T-helper 17 cell (primary cell): ENCODE results near the gene DHX16. TPM values are rescaled to one million over a fixed set of nuclear protein-coding genes. Genes with fewer than 3 reads are reported as not detected.

Source experiments
- ATAC-seq: fragments of 150-1000 bp; cut with Tn5 transposase; 2 replicates; pipeline ENCODE4 v1.10.0; 2021; ENCODE audit warnings: mild to moderate bottlenecking, moderate library complexity
- DNase-seq, 3 donors: peaks; one replicate each; pipeline versions ENCODE4 v3.0.0 to v3.0.0-alpha.2; 2020 to 2021
- H3K9me3 ChIP-seq: one replicate; pipeline ENCODE4 v1.7.0; 2013; ENCODE audit warnings: low read length, mild to moderate bottlenecking; ENCODE audit not compliant: control insufficient read depth, poor library complexity, severe bottlenecking
- H3K27ac Mint-ChIP-seq: one replicate; pipeline ENCODE4 v1.8.0; 2022; ENCODE audit warnings: mild to moderate bottlenecking, moderate library complexity, mixed read lengths
- H3K27me3 Mint-ChIP-seq: one replicate; pipeline ENCODE4 v1.8.0; 2022; ENCODE audit warnings: mixed read lengths
- H3K36me3 Mint-ChIP-seq: one replicate; pipeline ENCODE4 v1.8.0; 2022; ENCODE audit warnings: low read depth, mixed read lengths
- H3K4me1 Mint-ChIP-seq: one replicate; pipeline ENCODE4 v1.8.0; 2022; ENCODE audit warnings: mild to moderate bottlenecking, mixed read lengths
- H3K4me3 Mint-ChIP-seq: one replicate; pipeline ENCODE4 v1.8.0; 2022; ENCODE audit warnings: mild to moderate bottlenecking, moderate library complexity, mixed read lengths
- total RNA-seq, 4 donors: library from RNA in 2 of 4; stranded (reverse) in 2 of 4; gene quantifications; one replicate each; pipeline ENCODE4 v1.2.3 and lab custom pipeline; 2022 to 2026

The DHX16 gene
- total RNA-seq, 2 donors from 2014 or later = 23.5 to 25.6 TPM

- no peaks in the 10 kb centered on the region for H3K9me3 ChIP-seq
- H3K27me3 Mint-ChIP-seq = no peaks in the 10 kb centered on the region
- no peak for DNase-seq
- peak overlapping the region; percentile 97 for H3K27ac Mint-ChIP-seq
- peak overlapping the region; percentile 89 for H3K4me3 Mint-ChIP-seq
- H3K4me1 Mint-ChIP-seq = peaks cover 27% of the 10 kb centered on the region
- H3K36me3 Mint-ChIP-seq = peaks cover 17% of the 10 kb centered on the region
- ATAC-seq = no peak
These were observed 54.5 kb downstream of the DHX16 start for GRCh38 chr6:30618270-30618797.

GRCh38 chr6:30617565-30618269 lies 55.1 kb downstream of the DHX16 start, which contains the start of gene MRPS18B:
Gene MRPS18B, plus strand, starts transcription at chr6:30617840. Its CDS starts 26 bp downstream, at chr6:30617866.
- H3K9me3 ChIP-seq = no peaks in the 10 kb centered on the region
- Mint-ChIP-seq H3K36me3 (peaks cover 17% of the 10 kb centered on the region), H3K4me3 (peak within 1 kb of the TSS; percentile 89), H3K4me1 (peaks cover 31% of the 10 kb centered on the region), H3K27ac (peak within 1 kb of the TSS; percentile 97), H3K27me3 (no peaks in the 10 kb centered on the region)
- ATAC-seq (peak; percentile 78), DNase-seq (peak; percentile 91 to 96 (median 94))

- H3K27me3 Mint-ChIP-seq = no peaks in the 10 kb centered on the region
- ATAC-seq = peak; percentile 81
These were observed 55.8 kb downstream of the DHX16 start, which contains the start of gene PPP1R10 for GRCh38 chr6:30616811-30617564. Gene PPP1R10, minus strand, starts transcription at chr6:30617243. Its CDS starts 7,299 bp downstream, at chr6:30609944.

GRCh38 chr6:30615958-30616810 lies 56.6 kb downstream of the DHX16 start:
- peak in 1 of 3 donors; percentile 24 for DNase-seq
- Mint-ChIP-seq H3K27me3 (no peaks in the 10 kb centered on the region), H3K36me3 (peaks cover 17% of the 10 kb centered on the region), H3K4me1 (peaks cover 41% of the 10 kb centered on the region), H3K27ac (peak overlapping the region; percentile 97), H3K4me3 (peak overlapping the region; percentile 89)
- H3K9me3 ChIP-seq = no peaks in the 10 kb centered on the region
- ATAC-seq = no peak

More at GRCh38 chr6:30616811-30617564, 55.8 kb downstream of the DHX16 start, which contains the start of gene PPP1R10:
- H3K27ac Mint-ChIP-seq = peak within 1 kb of the TSS; percentile 97
- H3K36me3 Mint-ChIP-seq = peaks cover 17% of the 10 kb centered on the region
- peaks cover 33% of the 10 kb centered on the region for H3K4me1 Mint-ChIP-seq
- DNase-seq = peak; percentile 92 to 97 (median 93)
- H3K9me3 ChIP-seq = no peaks in the 10 kb centered on the region
- H3K4me3 Mint-ChIP-seq = peak within 1 kb of the TSS; percentile 89

- DNase-seq (peak in 1 of 3 donors; percentile 19), ATAC-seq (no peak)
- Mint-ChIP-seq H3K27ac (peak overlapping the region; percentile 97), H3K27me3 (no peaks in the 10 kb centered on the region), H3K36me3 (peaks cover 17% of the 10 kb centered on the region), H3K4me1 (peaks cover 47% of the 10 kb centered on the region), H3K4me3 (peak overlapping the region; percentile 89)
- H3K9me3 ChIP-seq = no peaks in the 10 kb centered on the region
These were observed 57.4 kb downstream of the DHX16 start for GRCh38 chr6:30615219-30615957.

- ATAC-seq (peak; percentile 65), DNase-seq (peak; percentile 60 to 75 (median 72))
- Mint-ChIP-seq H3K4me1 (peaks cover 49% of the 10 kb centered on the region), H3K27ac (peak overlapping the region; percentile 97), H3K27me3 (no peaks in the 10 kb centered on the region), H3K4me3 (peak overlapping the region; percentile 89), H3K36me3 (peaks cover 17% of the 10 kb centered on the region)
- H3K9me3 ChIP-seq = no peaks in the 10 kb centered on the region
These were observed 58.0 kb downstream of the DHX16 start for GRCh38 chr6:30614843-30615218.

- H3K9me3 ChIP-seq = no peaks in the 10 kb centered on the region
- peaks cover 17% of the 10 kb centered on the region for H3K36me3 Mint-ChIP-seq
- DNase-seq (no peak), ATAC-seq (no peak)
- H3K27ac Mint-ChIP-seq = peak overlapping the region; percentile 97
- no peaks in the 10 kb centered on the region for H3K27me3 Mint-ChIP-seq
- H3K4me1 Mint-ChIP-seq = peaks cover 55% of the 10 kb centered on the region
- peak overlapping the region; percentile 89 for H3K4me3 Mint-ChIP-seq
These were observed 58.6 kb downstream of the DHX16 start for GRCh38 chr6:30614044-30614842.

- H3K4me1 Mint-ChIP-seq = peaks cover 58% of the 10 kb centered on the region
- no peak for DNase-seq
- ATAC-seq = no peak
- H3K9me3 ChIP-seq = no peaks in the 10 kb centered on the region
- peak overlapping the region; percentile 88 for H3K4me3 Mint-ChIP-seq
- H3K36me3 Mint-ChIP-seq = peaks cover 21% of the 10 kb centered on the region
- H3K27me3 Mint-ChIP-seq = no peaks in the 10 kb centered on the region
- peak overlapping the region; percentile 97 for H3K27ac Mint-ChIP-seq
These were observed 59.4 kb downstream of the DHX16 start for GRCh38 chr6:30613251-30614043.

- peaks cover 21% of the 10 kb centered on the region for H3K36me3 Mint-ChIP-seq
- ATAC-seq = no peak
- H3K27me3 Mint-ChIP-seq = no peaks in the 10 kb centered on the region
- DNase-seq = no peak
- H3K4me3 Mint-ChIP-seq = no peak overlapping the region
- no peaks in the 10 kb centered on the region for H3K9me3 ChIP-seq
- H3K4me1 Mint-ChIP-seq = peaks cover 56% of the 10 kb centered on the region
- H3K27ac Mint-ChIP-seq = peak overlapping the region; percentile 97
These were observed 60.0 kb downstream of the DHX16 start for GRCh38 chr6:30612687-30613248.

GRCh38 chr6:30612213-30612612 lies 60.6 kb downstream of the DHX16 start:
- DNase-seq = no peak
- no peak overlapping the region for H3K4me3 Mint-ChIP-seq
- no peaks in the 10 kb centered on the region for H3K9me3 ChIP-seq
- no peaks in the 10 kb centered on the region for H3K27me3 Mint-ChIP-seq
- H3K4me1 Mint-ChIP-seq = peaks cover 59% of the 10 kb centered on the region
- peaks cover 24% of the 10 kb centered on the region for H3K36me3 Mint-ChIP-seq
- H3K27ac Mint-ChIP-seq = peak overlapping the region; percentile 97
- no peak for ATAC-seq

GRCh38 chr6:30611856-30612194 lies 61.0 kb downstream of the DHX16 start:
- H3K9me3 ChIP-seq = no peaks in the 10 kb centered on the region
- Mint-ChIP-seq H3K36me3 (peaks cover 21% of the 10 kb centered on the region), H3K27ac (peak overlapping the region; percentile 97), H3K27me3 (no peaks in the 10 kb centered on the region), H3K4me1 (peaks cover 56% of the 10 kb centered on the region), H3K4me3 (no peak overlapping the region)
- ATAC-seq (no peak), DNase-seq (no peak)
